K562 (cell line): Measurements from ENCODE around the gene PTGIS. TPM values are rescaled to one million over a fixed set of nuclear protein-coding genes. Genes with fewer than 3 reads are reported as not detected.
"Not testable (repeated sequence)": the region's sequence is repeated elsewhere in the genome, so short reads cannot be mapped to it uniquely, and the experiment has no call there.

Experiments used
- ATAC-seq: fragments of 200-7000 bp; cut with Tn5 transposase; 3 replicates; pipeline ENCODE4 v1.9.1; 2020; ENCODE audit warnings: moderate library complexity
- BruUV-seq: library from RNA; stranded (reverse); fragments of 400-500 nt; replicated peaks from 2 replicates; lab custom pipeline; 2021; lab: Mats Ljungman, UMichigan
- CTCF ChIA-PET: fragments of 300-600 bp; formaldehyde crosslinking; extraction: SDS; loops from one replicate; lab custom pipeline; 2021; ENCODE audit warnings: low intra/inter-chr PET ratio; lab: Yijun Ruan, JAX
- POLR2A ChIA-PET: fragments of 300-600, 350-650 bp; sonication (Branson Sonifier 250); formaldehyde crosslinking; extraction: SDS; loops from one replicate; lab custom pipeline; 2021; ENCODE audit warnings: antibody characterized with exemption, inconsistent platforms; lab: Yijun Ruan, JAX
- DNase-seq, 4 experiments: peaks; one replicate each; pipeline versions ENCODE4 v3.0.0 to v3.0.0-alpha.2; 2011 to 2018; ENCODE audit warnings: low spot score in 3 of 4, mixed read lengths in 3 of 4; ENCODE audit errors: extremely low read depth in 1 of 4
- FAIRE-seq: peaks from 2 replicates; lab custom pipeline; 2011; peaks lifted over from hg19 to GRCh38; lab: Jason Lieb, UNC
- H2AFZ ChIP-seq: 2 replicates; pipeline ENCODE4 v1.6.0; 2011; ENCODE audit warnings: low read depth, low read length, control low read depth, inconsistent platforms
- H3K27ac ChIP-seq: fragments of 200-600 bp; 3 replicates; pipeline ENCODE4 v1.8.0; 2011; ENCODE audit warnings: low read depth, mild to moderate bottlenecking, control low read depth, inconsistent platforms, low read length, moderate library complexity, mixed read lengths; ENCODE audit errors: extremely low read depth
- H3K27me3 ChIP-seq, 2 experiments: fragments of 300-600 bp in 1 of 2; 2 replicates in 1 of 2; 3 replicates in 1 of 2; pipeline versions ENCODE4 v1.6.0 to v1.8.0; 2011; ENCODE audit warnings: inconsistent platforms in 2 of 2, low read length in 2 of 2, mild to moderate bottlenecking in 1 of 2, mixed read lengths in 1 of 2, moderate library complexity in 1 of 2; ENCODE audit not compliant: control insufficient read depth in 2 of 2, insufficient read depth in 2 of 2
- H3K36me3 ChIP-seq: fragments of 300-600 bp; 3 replicates; pipeline ENCODE4 v1.8.0; 2011; ENCODE audit warnings: mild to moderate bottlenecking, low read length, inconsistent platforms; ENCODE audit not compliant: control insufficient read depth, insufficient read depth
- H3K4me1 ChIP-seq, 2 experiments: fragments of 200-600 bp in 1 of 2; replicated peaks in 1 of 2; 2 replicates in 1 of 2; 3 replicates in 1 of 2; pipeline versions ENCODE4 v1.5.1 to v1.8.0; 2011; ENCODE audit warnings: inconsistent platforms in 2 of 2, low read length in 2 of 2, mild to moderate bottlenecking in 1 of 2, mixed read lengths in 1 of 2, moderate library complexity in 1 of 2; ENCODE audit not compliant: control insufficient read depth in 2 of 2, insufficient read depth in 2 of 2
- H3K4me2 ChIP-seq: 2 replicates; pipeline ENCODE4 v1.6.1; 2011; ENCODE audit warnings: low read length, control low read depth, inconsistent platforms, mixed read lengths; ENCODE audit not compliant: insufficient read depth
- H3K4me3 ChIP-seq: fragments of 200-600 bp; sonication (generic), shearing (Covaris generic); 2 replicates; pipeline ENCODE4 v1.5.1; 2016; ENCODE audit warnings: control low read depth, inconsistent platforms
- H3K79me2 ChIP-seq: fragments of 200-600 bp; 3 replicates; pipeline ENCODE4 v1.8.0; 2011; ENCODE audit warnings: low read length, inconsistent platforms; ENCODE audit not compliant: control insufficient read depth, insufficient read depth
- H3K9ac ChIP-seq, 2 experiments: 2 replicates each; pipeline versions ENCODE4 v1.6.0 to v1.6.1; 2011; ENCODE audit warnings: low read depth in 2 of 2, low read length in 2 of 2, control low read depth in 1 of 2, inconsistent platforms in 1 of 2, mild to moderate bottlenecking in 1 of 2, mixed read lengths in 1 of 2; ENCODE audit not compliant: insufficient read depth in 1 of 2
- H3K9me1 ChIP-seq: one replicate; pipeline ENCODE4 v1.6.0; 2011; ENCODE audit warnings: inconsistent platforms, mild to moderate bottlenecking, low read length, moderate library complexity; ENCODE audit not compliant: control insufficient read depth, insufficient read depth
- H3K9me3 ChIP-seq: replicated peaks from 2 replicates; pipeline ENCODE4 v1.5.1; 2011; ENCODE audit warnings: low read depth, low read length, inconsistent platforms; ENCODE audit not compliant: control insufficient read depth, insufficient read depth
- H4K20me1 ChIP-seq: replicated peaks from 2 replicates; pipeline ENCODE4 v1.6.1; 2011; ENCODE audit warnings: low read length, inconsistent platforms, mixed read lengths; ENCODE audit not compliant: control insufficient read depth, insufficient read depth
- CBX2 ChIP-seq: fragments of 200-600 bp; sonication (generic); IDR thresholded peaks from one replicate; pipeline ENCODE4 v1.6.1; 2012; ENCODE audit warnings: mild to moderate bottlenecking, low read length, inconsistent platforms; ENCODE audit not compliant: insufficient read depth, poor library complexity, severe bottlenecking
- CGGBP1 ChIP-seq: fragments of 250-450 bp; sonication (Bioruptor Pico); IDR thresholded peaks from 2 replicates; pipeline ENCODE4 v1.9.0; 2021; ENCODE audit warnings: mild to moderate bottlenecking
- THRAP3 ChIP-seq: fragments of 450-650 bp; IDR thresholded peaks from 2 replicates; pipeline ENCODE4 v1.6.1; 2016; ENCODE audit warnings: mild to moderate bottlenecking, inconsistent platforms, borderline replicate concordance
- WGBS: fragments of 100-300 bp; shearing (Covaris generic); methylation state at CpG from one replicate; pipeline ENCODE4 v1.1.6; 2016; ENCODE audit warnings: low coverage, mixed read lengths; ENCODE audit not compliant: insufficient coverage; ENCODE audit errors: missing lambda C conversion rate; 5-methylcytosine and 5-hydroxymethylcytosine counted together
- in situ Hi-C: fragments of 300-500 bp; cut with MboI; formaldehyde crosslinking; loops from 4 replicates; pipeline ENCODE4 v1.15.0; 2018; ENCODE audit warnings: inconsistent platforms, mixed read lengths
- intact Hi-C: fragments of 100-400 bp; cut with micrococcal nuclease; formaldehyde crosslinking; loops from 2 replicates; pipeline ENCODE4 v1.14.2; 2022
- polyA plus RNA-seq, 8 experiments: library from polyadenylated mRNA; depleted of rRNA in 4 of 8; stranded (reverse) in 5 of 8; unstranded in 3 of 8; fragments of >200 nt; fragmentation: Nextera tagmentation in 2 of 8; fragmentation: Illumina TruSeq in 1 of 8; extraction: Ambion mirVana in 2 of 8; extraction: Trizol in 1 of 8; gene quantifications; 2 replicates each; pipeline versions ENCODE4 v1.2.1 to v1.2.3, GENCODE V29; 2011 to 2014; ENCODE audit warnings: inconsistent platforms in 1 of 8, missing spikeins in 1 of 8
- total RNA-seq, 7 experiments: library from RNA; depleted of rRNA in 6 of 7; stranded (reverse); fragments of >200 nt in 6 of 7; fragmentation: Illumina TruSeq in 2 of 7; extraction: Trizol in 2 of 7; gene quantifications; 2 replicates each; pipeline versions ENCODE4 v1.2.1 to v1.2.3, GENCODE V29; 2011 to 2021; ENCODE audit warnings: low replicate concordance in 1 of 7

Gene PTGIS
- total and polyA plus RNA-seq, 9 of the 15 experiments (the other 6 are each of a cell fraction or from before 2014, with no cell fraction given), result not detected

- H3K9me1 ChIP-seq, result no peaks in the 10 kb centered on the region
- intact Hi-C loops (no loop called here), in situ Hi-C loops (no loop called here)
- DNase-seq, result no peak
- TF ChIP-seq THRAP3 (no peak), CBX2 (peak; percentile 65), CGGBP1 (no peak)
- H3K4me1 ChIP-seq, result peaks cover 0 to 12% of the 10 kb centered on the region in 2 experiments; a peak in 3 of 5 replicates
- no peak overlapping the region for H3K27ac ChIP-seq
- peaks cover 36 to 68% of the 10 kb centered on the region in 2 experiments; a peak in 4 of 5 replicates for H3K27me3 ChIP-seq
- POLR2A ChIA-PET, result interaction anchor here (0.5 kb wide), 1 partner anchor 37 kb away, joined by 3 read pairs; no protein-coding TSS in a partner anchor
- CTCF ChIA-PET, result no interaction called here
- H4K20me1 ChIP-seq, result peaks cover 10% of the 10 kb centered on the region
- no peak overlapping the region for H3K9ac ChIP-seq
- FAIRE-seq, result peak; percentile 40
- H2AFZ ChIP-seq, result no peak overlapping the region
- ATAC-seq, result no peak
- no peak overlapping the region for H3K4me2 ChIP-seq
- H3K9me3 ChIP-seq, result no peaks in the 10 kb centered on the region
- H3K4me3 ChIP-seq, result no peak overlapping the region
- H3K79me2 ChIP-seq, result no peaks in the 10 kb centered on the region
- H3K36me3 ChIP-seq, result no peaks in the 10 kb centered on the region
- 4% methylated on average over 11 of the region's 11 CpGs for WGBS
- BruUV-seq, result no TSS peak
Measured at GRCh38 chr20:49566401-49567364, 1.3 kb downstream of the PTGIS start.

- H3K36me3 ChIP-seq, in situ Hi-C loops, H3K4me2 ChIP-seq, H2AFZ ChIP-seq, H3K4me3 ChIP-seq, DNase-seq, intact Hi-C loops, H3K9ac ChIP-seq, H3K79me2 ChIP-seq, H4K20me1 ChIP-seq, H3K9me1 ChIP-seq, ATAC-seq, H3K27ac ChIP-seq, H3K9me3 ChIP-seq, FAIRE-seq, CTCF ChIA-PET, BruUV-seq: not testable (repeated sequence)
- POLR2A ChIA-PET, result interaction anchor here (0.6 to 1.5 kb wide), 4 partner anchors 9 to 259 kb away, joined by 3 to 7 read pairs (median 3); no protein-coding TSS in a partner anchor
- H3K4me1 ChIP-seq, result peaks cover 0 to 12% of the 10 kb centered on the region in 2 experiments; a peak in 3 of 5 replicates
- WGBS, result 15% methylated on average over 11 of the region's 12 CpGs
- H3K27me3 ChIP-seq, result peaks cover 27 to 68% of the 10 kb centered on the region in 2 experiments; a peak in 3 of 5 replicates
Measured at GRCh38 chr20:49564991-49565390, 2.9 kb downstream of the PTGIS start.
